Endothelial cell of umbilical vein (primary cell): ENCODE data around the gene C7orf33. TPM values are rescaled to one million over a fixed set of nuclear protein-coding genes. Genes with fewer than 3 reads are reported as not detected.

ENCODE experiments used
- BruUV-seq: library from RNA; stranded (reverse); fragments of 400-500 nt; replicated peaks from 2 replicates; lab custom pipeline; 2021; lab: Mats Ljungman, UMichigan
- CTCF ChIA-PET: fragments of 300-600, 350-600 bp; sonication (Branson Sonifier 250); formaldehyde crosslinking; loops from one replicate; lab custom pipeline; 2021; ENCODE audit warnings: antibody characterized with exemption, inconsistent platforms; lab: Charles Lee
- POLR2A ChIA-PET: fragments of 300-600, 350-600 bp; sonication (Branson Sonifier 250); formaldehyde crosslinking; loops from one replicate; lab custom pipeline; 2021; ENCODE audit warnings: antibody characterized with exemption, inconsistent platforms; lab: Charles Lee
- DNase-seq: peaks from one replicate; pipeline ENCODE4 v3.0.0-alpha.2; 2011; ENCODE audit warnings: low read depth, low spot score
- FAIRE-seq: peaks from 2 replicates; lab custom pipeline; 2011; peaks lifted over from hg19 to GRCh38; lab: Jason Lieb, UNC
- H2AFZ ChIP-seq: 2 replicates; pipeline ENCODE4 v1.6.0; 2012; ENCODE audit warnings: low read depth, low read length, control low read depth, inconsistent platforms
- H3K27ac ChIP-seq: 2 replicates; pipeline ENCODE4 v1.5.1; 2011; ENCODE audit warnings: low read depth, mild to moderate bottlenecking, control low read depth, low read length, moderate library complexity; ENCODE audit not compliant: insufficient read depth
- H3K27me3 ChIP-seq, 2 experiments: 2 replicates each; pipeline versions ENCODE4 v1.6.0 to v1.6.1; 2011; ENCODE audit warnings: low read length in 2 of 2, mixed read lengths in 1 of 2; ENCODE audit not compliant: control insufficient read depth in 2 of 2, insufficient read depth in 2 of 2
- H3K36me3 ChIP-seq, 2 experiments: 2 replicates in 1 of 2; 3 replicates in 1 of 2; pipeline ENCODE4 v1.5.1; 2011; ENCODE audit warnings: low read length in 2 of 2, mild to moderate bottlenecking in 1 of 2, moderate library complexity in 1 of 2; ENCODE audit not compliant: control insufficient read depth in 2 of 2, insufficient read depth in 2 of 2; ENCODE audit errors: extremely low read depth in 1 of 2
- H3K4me1 ChIP-seq: 3 replicates; pipeline ENCODE4 v1.5.1; 2011; ENCODE audit warnings: mild to moderate bottlenecking, low read length; ENCODE audit not compliant: control insufficient read depth, insufficient read depth; ENCODE audit errors: extremely low read depth
- H3K4me2 ChIP-seq: 2 replicates; pipeline ENCODE4 v1.6.1; 2011; ENCODE audit warnings: low read length, control low read depth, mixed read lengths; ENCODE audit not compliant: insufficient read depth
- H3K4me3 ChIP-seq, 3 experiments: fragments of 200-600 bp in 1 of 3; sonication (generic), shearing (Covaris generic) in 1 of 3; replicated peaks in 1 of 3; 2 replicates each; pipeline ENCODE4 v1.5.1; 2011 to 2016; ENCODE audit warnings: control low read depth in 3 of 3, low read length in 3 of 3, mild to moderate bottlenecking in 2 of 3, inconsistent platforms in 1 of 3, low read depth in 1 of 3, moderate library complexity in 1 of 3; ENCODE audit not compliant: insufficient read depth in 1 of 3
- H3K79me2 ChIP-seq: 2 replicates; pipeline ENCODE4 v1.6.0; 2012; ENCODE audit warnings: low read length, inconsistent platforms; ENCODE audit not compliant: control insufficient read depth, insufficient read depth
- H3K9ac ChIP-seq: replicated peaks from 2 replicates; pipeline ENCODE3; 2011; ENCODE audit warnings: low read length, control low read depth; ENCODE audit not compliant: insufficient read depth; ENCODE audit errors: extremely low read depth
- H3K9me1 ChIP-seq: replicated peaks from 3 replicates; pipeline ENCODE4 v1.6.0; 2011; ENCODE audit warnings: mild to moderate bottlenecking, low read length; ENCODE audit not compliant: control insufficient read depth, insufficient read depth; ENCODE audit errors: extremely low read depth
- H3K9me3 ChIP-seq: replicated peaks from 2 replicates; pipeline ENCODE4 v1.5.1; 2012; ENCODE audit warnings: low read length, inconsistent platforms; ENCODE audit not compliant: control insufficient read depth, insufficient read depth
- H4K20me1 ChIP-seq: replicated peaks from 2 replicates; pipeline ENCODE3; 2011; ENCODE audit warnings: mild to moderate bottlenecking, low read length; ENCODE audit not compliant: control insufficient read depth, insufficient read depth; ENCODE audit errors: extremely low read depth
- CTCF ChIP-seq, 2 donors: IDR thresholded peaks; 1 replicate in 1 of 2; 2 replicates in 1 of 2; pipeline ENCODE4 v1.5.1; 2011; ENCODE audit warnings: low read length in 2 of 2, mild to moderate bottlenecking in 2 of 2, moderate library complexity in 2 of 2, control low read depth in 1 of 2, inconsistent platforms in 1 of 2, low read depth in 1 of 2; ENCODE audit not compliant: insufficient read depth in 1 of 2; ENCODE audit errors: extremely low read depth in 1 of 2
- EZH2 ChIP-seq: IDR thresholded peaks from 2 replicates; pipeline ENCODE4 v1.6.1; 2012; ENCODE audit warnings: borderline replicate concordance, low read depth, mild to moderate bottlenecking, moderate library complexity, low read length, inconsistent platforms; ENCODE audit not compliant: severe bottlenecking
- FOS ChIP-seq: IDR thresholded peaks from 2 replicates; pipeline ENCODE4 v1.6.1; 2011; ENCODE audit warnings: mild to moderate bottlenecking, low read length, moderate library complexity, borderline replicate concordance; ENCODE audit not compliant: insufficient read depth
- GATA2 ChIP-seq: IDR thresholded peaks from 2 replicates; pipeline ENCODE4 v1.7.0; 2011; ENCODE audit warnings: low read depth, mild to moderate bottlenecking, moderate library complexity, mixed read lengths, low read length; ENCODE audit not compliant: insufficient read length, insufficient read depth
- JUN ChIP-seq: IDR thresholded peaks from 2 replicates; pipeline ENCODE4 v1.6.1; 2011; ENCODE audit warnings: borderline replicate concordance, low read depth; ENCODE audit not compliant: insufficient read length, insufficient read depth
- MAX ChIP-seq: IDR thresholded peaks from 2 replicates; pipeline ENCODE4 v1.6.1; 2011; ENCODE audit not compliant: insufficient read depth, insufficient read length
- MYC ChIP-seq: IDR thresholded peaks from one replicate; pipeline ENCODE4 v1.6.1; 2011; ENCODE audit warnings: mild to moderate bottlenecking, low read depth, low read length
- POLR2A ChIP-seq: IDR thresholded peaks from 2 replicates; pipeline ENCODE4 v1.6.1; 2012; ENCODE audit warnings: low read depth, mild to moderate bottlenecking, control low read depth, low read length
- POLR2AphosphoS5 ChIP-seq: IDR thresholded peaks from 2 replicates; pipeline ENCODE4 v1.6.1; 2012; ENCODE audit warnings: low read depth, mild to moderate bottlenecking, control low read depth, low read length, moderate library complexity; ENCODE audit not compliant: insufficient read depth
- dilution Hi-C: fragments of 300-500 bp; cut with MboI; formaldehyde crosslinking; loops from one replicate; pipeline ENCODE4 v1.15.0; 2019; ENCODE audit warnings: low sequenced_read_pairs; ENCODE audit not compliant: extremely low pct_ligation_motif_present
- intact Hi-C: fragments of 100-400 bp; cut with micrococcal nuclease; formaldehyde crosslinking; loops from one replicate; pipeline ENCODE4 v1.10.0; 2022
- polyA plus RNA-seq, 4 experiments: library from polyadenylated mRNA; depleted of rRNA in 3 of 4; stranded (reverse) in 3 of 4; unstranded in 1 of 4; fragments of >200 nt; gene quantifications; 2 replicates each; pipeline versions ENCODE4 v1.2.1 to v1.2.3, GENCODE V29; 2011 to 2012; ENCODE audit warnings: missing spikeins in 1 of 4
- total RNA-seq: library from RNA; stranded (reverse); gene quantifications from 2 replicates; pipeline ENCODE4 v1.2.3, GENCODE V29; 2021

C7orf33 gene
- total and polyA plus RNA-seq, 2 donors (not counting 3 experiments of a cell fraction or from before 2014, with no cell fraction given) = not detected

GRCh38 chr7:148545172-148545571 is 45.4 kb upstream of the C7orf33 start:
- H3K9me1 ChIP-seq = no peaks in the 10 kb centered on the region
- no peak overlapping the region for H3K9ac ChIP-seq
- DNase-seq (no peak), FAIRE-seq (no peak)
- H2AFZ ChIP-seq = no peak overlapping the region
- no TSS peak for BruUV-seq
- H3K4me3 ChIP-seq = no peak overlapping the region
- intact Hi-C loops (no loop called here), dilution Hi-C loops (no loop called here)
- ChIA-PET POLR2A (no interaction called here), CTCF (no interaction called here)
- no peaks in the 10 kb centered on the region for H4K20me1 ChIP-seq
- H3K4me1 ChIP-seq = no peaks in the 10 kb centered on the region
- no peaks in the 10 kb centered on the region for H3K9me3 ChIP-seq
- no peak overlapping the region for H3K4me2 ChIP-seq
- H3K27me3 ChIP-seq = no peaks in the 10 kb centered on the region
- no peaks in the 10 kb centered on the region for H3K36me3 ChIP-seq
- H3K79me2 ChIP-seq = no peaks in the 10 kb centered on the region
- TF ChIP-seq EZH2 (no peak), MAX (no peak), MYC (no peak), POLR2A (no peak), FOS (no peak), JUN (no peak), POLR2AphosphoS5 (no peak), GATA2 (no peak), CTCF (IDR thresholded peaks at IDR 0.05; ENCODE audit: extremely low read depth in 1 of 2, insufficient read depth in 1 of 2, low read depth in 1 of 2, low read length in 2 of 2) (no peak)
- no peak overlapping the region for H3K27ac ChIP-seq
